HepG2 (cell line): ENCODE results near the gene SIRT7. TPM values are rescaled to one million over a fixed set of nuclear protein-coding genes. Genes with fewer than 3 reads are reported as not detected.

Source experiments
- ATAC-seq: fragments of 200-7000 bp; cut with Tn5 transposase; 3 replicates; pipeline ENCODE4 v1.9.1; 2020; ENCODE audit warnings: mild to moderate bottlenecking, moderate library complexity
- BruUV-seq: library from RNA; stranded (reverse); fragments of 400-500 nt; replicated peaks from 2 replicates; lab custom pipeline; 2021; lab: Mats Ljungman, UMichigan
- CTCF ChIA-PET: fragments of 300-600 bp; formaldehyde crosslinking; extraction: SDS; loops from one replicate; lab custom pipeline; 2021; ENCODE audit warnings: low total read pairs, inconsistent platforms, low intra/inter-chr PET ratio; lab: Yijun Ruan, JAX
- POLR2A ChIA-PET: fragments of 350-600 bp; sonication (Branson Sonifier 250); formaldehyde crosslinking; loops from one replicate; lab custom pipeline; 2020; ENCODE audit warnings: antibody characterized with exemption, inconsistent platforms; lab: Yijun Ruan, JAX
- DNase-seq: peaks from one replicate; pipeline ENCODE4 v3.0.0-alpha.2; 2015; ENCODE audit warnings: low spot score
- FAIRE-seq: peaks from 3 replicates; lab custom pipeline; 2011; peaks lifted over from hg19 to GRCh38; lab: Jason Lieb, UNC
- H2AFZ ChIP-seq: one replicate; pipeline ENCODE4 v1.6.1; 2011; ENCODE audit warnings: low read length, inconsistent platforms
- H3K27ac ChIP-seq: fragments of 300-600 bp; 3 replicates; pipeline ENCODE4 v1.8.0; 2011; ENCODE audit warnings: mixed run types, mild to moderate bottlenecking, mixed read lengths, low read length, inconsistent platforms; ENCODE audit not compliant: insufficient read depth; ENCODE audit errors: extremely low read length
- H3K27me3 ChIP-seq, 2 experiments: fragments of 200-600 bp in 1 of 2; 2 replicates in 1 of 2; 3 replicates in 1 of 2; pipeline versions ENCODE4 v1.6.0 to v1.8.0; 2011; ENCODE audit warnings: low read length in 2 of 2, mild to moderate bottlenecking in 2 of 2, moderate library complexity in 2 of 2, inconsistent platforms in 1 of 2; ENCODE audit not compliant: insufficient read depth in 2 of 2, control insufficient read depth in 1 of 2
- H3K36me3 ChIP-seq, 2 experiments: fragments of 200-600 bp in 1 of 2; replicated peaks in 1 of 2; 2 replicates in 1 of 2; 3 replicates in 1 of 2; pipeline versions ENCODE4 v1.5.1 to v1.8.0; 2011; ENCODE audit warnings: low read length in 2 of 2, inconsistent platforms in 1 of 2; ENCODE audit not compliant: insufficient read depth in 2 of 2, control insufficient read depth in 1 of 2
- H3K4me1 ChIP-seq: 2 replicates; pipeline ENCODE4 v1.5.1; 2012; ENCODE audit warnings: low read length, inconsistent platforms; ENCODE audit not compliant: insufficient read depth
- H3K4me2 ChIP-seq: 2 replicates; pipeline ENCODE4 v1.6.0; 2011; ENCODE audit warnings: low read depth, low read length, inconsistent platforms
- H3K4me3 ChIP-seq, 3 experiments: fragments of 200-600 bp in 1 of 3; sonication (generic), shearing (Covaris generic) in 1 of 3; replicated peaks in 1 of 3; 2 replicates each; pipeline ENCODE4 v1.5.1; 2011 to 2016; ENCODE audit warnings: low read length in 3 of 3, inconsistent platforms in 2 of 3, low read depth in 2 of 3, mild to moderate bottlenecking in 2 of 3, control low read depth in 1 of 3, mixed read lengths in 1 of 3; ENCODE audit not compliant: insufficient read depth in 1 of 3
- H3K79me2 ChIP-seq: one replicate; pipeline ENCODE4 v1.6.1; 2011; ENCODE audit warnings: low read length, inconsistent platforms; ENCODE audit not compliant: insufficient read depth
- H3K9ac ChIP-seq: 2 replicates; pipeline ENCODE4 v1.6.0; 2011; ENCODE audit warnings: mild to moderate bottlenecking, low read depth, low read length, inconsistent platforms; ENCODE audit not compliant: insufficient read depth
- H3K9me3 ChIP-seq: 2 replicates; pipeline ENCODE4 v1.5.1; 2012; ENCODE audit warnings: mild to moderate bottlenecking, low read length
- H4K20me1 ChIP-seq: 2 replicates; pipeline ENCODE4 v1.6.0; 2011; ENCODE audit warnings: inconsistent platforms, mild to moderate bottlenecking, low read length, moderate library complexity; ENCODE audit not compliant: insufficient read depth
- BHLHE40 ChIP-seq: IDR thresholded peaks from 2 replicates; pipeline ENCODE4 v1.6.1; 2011; ENCODE audit warnings: low read length, improper control_type of control experiment
- CREM ChIP-seq, 2 experiments: sonication (generic) in 1 of 2; formaldehyde crosslinking in 1 of 2; IDR thresholded peaks; 2 replicates each; pipeline versions ENCODE4 v1.4.0 to v1.6.1; 2016 to 2020; ENCODE audit warnings: antibody characterized with exemption in 1 of 2, mild to moderate bottlenecking in 1 of 2, missing genetic modification reagents in 1 of 2
- FOXA3 ChIP-seq: IDR thresholded peaks from 2 replicates; pipeline ENCODE4 v1.6.1; 2016; ENCODE audit warnings: missing genetic modification reagents, missing compliant biosample characterization
- FOXP1 ChIP-seq, 2 experiments: fragments of 450-650 bp in 1 of 2; IDR thresholded peaks; 2 replicates each; pipeline ENCODE4 v1.6.1; 2017 to 2018; ENCODE audit warnings: antibody characterized with exemption in 1 of 2
- HDAC6 ChIP-seq: fragments of 200-600 bp; sonication (generic); IDR thresholded peaks from 2 replicates; pipeline ENCODE4 v1.7.0; 2017; ENCODE audit warnings: mild to moderate bottlenecking, antibody characterized with exemption, low read length, low read depth
- HNRNPK ChIP-seq: fragments of 200-400 bp; formaldehyde crosslinking; IDR thresholded peaks from 2 replicates; pipeline ENCODE4 v1.6.1; 2018; ENCODE audit warnings: low read length, low read depth, moderate library complexity, mild to moderate bottlenecking; ENCODE audit not compliant: poor library complexity, severe bottlenecking
- KLF11 ChIP-seq: IDR thresholded peaks from 2 replicates; pipeline ENCODE4 v1.6.1; 2016; ENCODE audit warnings: missing compliant biosample characterization
- PITX1 ChIP-seq: sonication (generic); formaldehyde crosslinking; IDR thresholded peaks from 2 replicates; pipeline ENCODE4 v1.5.1; 2020; ENCODE audit warnings: mild to moderate bottlenecking, missing genetic modification reagents
- PRPF4 ChIP-seq: fragments of 200-400 bp; formaldehyde crosslinking; IDR thresholded peaks from 2 replicates; pipeline ENCODE4 v1.6.1; 2016; ENCODE audit warnings: low read length, low read depth; ENCODE audit not compliant: poor library complexity, severe bottlenecking
- RNF2 ChIP-seq: fragments of 450-650 bp; conservative IDR thresholded peaks from 2 replicates; pipeline ENCODE4 v1.6.1; 2016; ENCODE audit warnings: low read depth
- RNF219 ChIP-seq: sonication (generic); formaldehyde crosslinking; IDR thresholded peaks from 2 replicates; pipeline ENCODE4 v1.5.0; 2020; ENCODE audit warnings: mild to moderate bottlenecking, missing genetic modification reagents
- ZFX ChIP-seq: sonication (generic); formaldehyde crosslinking; IDR thresholded peaks from 2 replicates; pipeline ENCODE4 v1.4.0; 2020; ENCODE audit warnings: mild to moderate bottlenecking, low read depth, missing genetic modification reagents, moderate library complexity
- ZNF792 ChIP-seq: IDR thresholded peaks from 2 replicates; pipeline ENCODE4 v1.6.1; 2016
- WGBS: methylation state at CpG from one replicate; pipeline ENCODE4 v1.1.6; 2017; ENCODE audit warnings: low lambda C conversion rate; 5-methylcytosine and 5-hydroxymethylcytosine counted together
- in situ Hi-C: cut with HindIII; loops from 2 replicates; pipeline ENCODE4 v1.10.0; 2017; ENCODE audit warnings: low pct_unique_long_range_greater_than_20kb; ENCODE audit not compliant: extremely low pct_ligation_motif_present
- intact Hi-C: fragments of 100-400 bp; cut with micrococcal nuclease; formaldehyde crosslinking; loops from one replicate; pipeline ENCODE4 v1.10.0; 2022; ENCODE audit not compliant: unreplicated experiment
- polyA plus RNA-seq, 8 experiments: library from polyadenylated mRNA; depleted of rRNA in 3 of 8; stranded (reverse) in 7 of 8; unstranded in 1 of 8; fragments of >200 nt; fragmentation: Illumina TruSeq in 4 of 8; extraction: Trizol in 4 of 8; gene quantifications; 2 replicates each; pipeline versions ENCODE4 v1.2.1 to v1.2.3, GENCODE V29; 2011 to 2016; ENCODE audit warnings: low read depth in 4 of 8, missing spikeins in 1 of 8, mixed read lengths in 1 of 8; ENCODE audit not compliant: insufficient read depth in 1 of 8
- total RNA-seq, 5 experiments: library from RNA; depleted of rRNA; stranded (reverse); fragments of >200 nt; fragmentation: Illumina TruSeq; extraction: Trizol; gene quantifications; 2 replicates each; pipeline ENCODE4 v1.2.3, GENCODE V29; 2016; ENCODE audit warnings: low read depth in 1 of 5
- TF ChIP-seq, protein P1 (sequence below): sonication (generic); formaldehyde crosslinking; conservative IDR thresholded peaks from 2 replicates; pipeline ENCODE4 v1.8.0; 2022; ENCODE audit warnings: low read depth, missing genetic modification reagents
- TF ChIP-seq, protein P2 (sequence below): sonication (generic); formaldehyde crosslinking; IDR thresholded peaks from 2 replicates; pipeline ENCODE4 v1.4.0; 2020; ENCODE audit warnings: mild to moderate bottlenecking, missing genetic modification reagents
- TF ChIP-seq, protein P3 (sequence below): sonication (generic); formaldehyde crosslinking; IDR thresholded peaks from 2 replicates; pipeline ENCODE4 v1.4.0; 2020; ENCODE audit warnings: mild to moderate bottlenecking, missing genetic modification reagents

The SIRT7 gene
- total and polyA plus RNA-seq, 2 of the 13 experiments (the other 11 are each of a cell fraction or from before 2014, with no cell fraction given): 8.3 to 24.8 TPM

DNA sequence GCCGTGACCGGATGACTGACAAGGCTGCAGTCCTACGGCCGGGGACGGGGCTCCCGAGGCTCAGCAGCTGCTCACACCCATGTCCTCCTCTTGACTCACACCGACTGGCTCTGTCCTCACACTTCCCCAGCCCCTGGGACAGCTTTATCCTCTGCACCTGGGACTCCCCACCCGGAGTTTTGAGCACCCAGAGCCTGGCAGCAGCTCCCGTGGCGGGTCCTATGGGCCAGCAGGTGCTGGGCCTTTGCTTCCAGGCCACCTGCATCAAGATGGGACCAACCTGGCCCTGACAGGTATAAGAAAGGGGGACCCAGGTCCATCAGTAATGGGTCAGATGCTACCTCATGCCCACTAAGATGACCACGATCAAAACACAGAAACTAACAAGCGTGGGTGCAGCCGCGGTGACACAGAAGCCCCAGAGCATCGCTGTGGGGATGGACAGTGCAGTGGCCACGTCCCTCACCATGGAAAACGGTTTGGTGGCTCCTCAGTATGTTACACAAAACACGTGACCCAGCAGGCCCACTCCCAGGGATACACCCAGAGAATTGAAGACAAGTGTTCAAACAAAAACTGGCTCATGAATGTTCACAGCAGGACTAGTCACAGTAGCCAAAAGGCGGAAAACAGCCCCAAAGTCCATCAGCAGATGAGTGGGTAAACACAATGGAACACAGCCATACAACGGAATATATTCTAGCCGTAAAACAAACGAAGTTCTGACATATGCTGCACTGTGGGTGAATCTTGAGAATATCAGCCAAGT lies 46.3 kb upstream of the SIRT7 start:
- ChIA-PET POLR2A (interaction anchor here (0.7 to 7.0 kb wide), 9 partner anchors 13 to 63 kb away, joined by 3 to 406 read pairs (median 10); partner anchors contain the start of genes ASPSCR1, CENPX, LRRC45 and PYCR1), CTCF (interaction anchor here (2.1 kb wide), 1 partner anchor 57 kb away, joined by 5 read pairs; no protein-coding TSS in a partner anchor)
- in situ Hi-C loops: no loop called here
- Histone ChIP-seq H4K20me1 (no peaks in the 10 kb centered on the region), H3K4me3 (peak overlapping the region in 1 of 3 experiments; percentile 1; a peak in 2 of 6 replicates), H3K36me3 (peaks cover under 1 to 2% of the 10 kb centered on the region in 2 experiments; a peak in 2 of 5 replicates), H3K9me3 (no peaks in the 10 kb centered on the region), H3K27ac (peak overlapping the region; percentile 84), H3K4me2 (peak overlapping the region; percentile 63), H3K4me1 (peaks cover 74% of the 10 kb centered on the region), H2AFZ (peak overlapping the region; percentile 30), H3K27me3 (no peaks in the 10 kb centered on the region), H3K9ac (peak overlapping the region; percentile 35), H3K79me2 (peaks cover 36% of the 10 kb centered on the region)
- FAIRE-seq (peak; percentile 68), DNase-seq (peak; percentile 77), ATAC-seq (no peak)
- BruUV-seq: no TSS peak
- WGBS: 54% methylated on average over 20 of the region's 22 CpGs
- intact Hi-C loops: no loop called here
- no peak for TF ChIP-seq RNF219 (CRISPR knock-in tag)
- TF ChIP-seq PRPF4: no peak
- TF ChIP-seq, protein P1, sequence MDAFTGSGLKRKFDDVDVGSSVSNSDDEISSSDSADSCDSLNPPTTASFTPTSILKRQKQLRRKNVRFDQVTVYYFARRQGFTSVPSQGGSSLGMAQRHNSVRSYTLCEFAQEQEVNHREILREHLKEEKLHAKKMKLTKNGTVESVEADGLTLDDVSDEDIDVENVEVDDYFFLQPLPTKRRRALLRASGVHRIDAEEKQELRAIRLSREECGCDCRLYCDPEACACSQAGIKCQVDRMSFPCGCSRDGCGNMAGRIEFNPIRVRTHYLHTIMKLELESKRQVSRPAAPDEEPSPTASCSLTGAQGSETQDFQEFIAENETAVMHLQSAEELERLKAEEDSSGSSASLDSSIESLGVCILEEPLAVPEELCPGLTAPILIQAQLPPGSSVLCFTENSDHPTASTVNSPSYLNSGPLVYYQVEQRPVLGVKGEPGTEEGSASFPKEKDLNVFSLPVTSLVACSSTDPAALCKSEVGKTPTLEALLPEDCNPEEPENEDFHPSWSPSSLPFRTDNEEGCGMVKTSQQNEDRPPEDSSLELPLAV (CRISPR knock-in tag): no peak
- TF ChIP-seq HDAC6: no peak
- TF ChIP-seq BHLHE40: peak; percentile 38; the same call in 1 of the 2 replicates
- peak; percentile 76 for TF ChIP-seq FOXA3 (CRISPR knock-in tag)
- peak; percentile 60 for TF ChIP-seq HNRNPK
- TF ChIP-seq PITX1 (CRISPR knock-in tag): no peak
- peak; percentile 68; the same call in 1 of the 2 replicates for TF ChIP-seq ZNF792
- TF ChIP-seq, protein P2, sequence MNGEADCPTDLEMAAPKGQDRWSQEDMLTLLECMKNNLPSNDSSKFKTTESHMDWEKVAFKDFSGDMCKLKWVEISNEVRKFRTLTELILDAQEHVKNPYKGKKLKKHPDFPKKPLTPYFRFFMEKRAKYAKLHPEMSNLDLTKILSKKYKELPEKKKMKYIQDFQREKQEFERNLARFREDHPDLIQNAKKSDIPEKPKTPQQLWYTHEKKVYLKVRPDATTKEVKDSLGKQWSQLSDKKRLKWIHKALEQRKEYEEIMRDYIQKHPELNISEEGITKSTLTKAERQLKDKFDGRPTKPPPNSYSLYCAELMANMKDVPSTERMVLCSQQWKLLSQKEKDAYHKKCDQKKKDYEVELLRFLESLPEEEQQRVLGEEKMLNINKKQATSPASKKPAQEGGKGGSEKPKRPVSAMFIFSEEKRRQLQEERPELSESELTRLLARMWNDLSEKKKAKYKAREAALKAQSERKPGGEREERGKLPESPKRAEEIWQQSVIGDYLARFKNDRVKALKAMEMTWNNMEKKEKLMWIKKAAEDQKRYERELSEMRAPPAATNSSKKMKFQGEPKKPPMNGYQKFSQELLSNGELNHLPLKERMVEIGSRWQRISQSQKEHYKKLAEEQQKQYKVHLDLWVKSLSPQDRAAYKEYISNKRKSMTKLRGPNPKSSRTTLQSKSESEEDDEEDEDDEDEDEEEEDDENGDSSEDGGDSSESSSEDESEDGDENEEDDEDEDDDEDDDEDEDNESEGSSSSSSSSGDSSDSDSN (CRISPR knock-in tag): peak; percentile 47
- peak; percentile 12; the same call in 1 of the 2 replicates for TF ChIP-seq KLF11 (CRISPR knock-in tag)
- TF ChIP-seq FOXP1 (IDR thresholded peaks at IDR 0.05): no peak
- peak; percentile 73 for TF ChIP-seq FOXP1 (CRISPR knock-in tag; IDR thresholded peaks at IDR 0.05)
- no peak for TF ChIP-seq RNF2
- TF ChIP-seq ZFX: peak; percentile 60
- TF ChIP-seq, protein P3, sequence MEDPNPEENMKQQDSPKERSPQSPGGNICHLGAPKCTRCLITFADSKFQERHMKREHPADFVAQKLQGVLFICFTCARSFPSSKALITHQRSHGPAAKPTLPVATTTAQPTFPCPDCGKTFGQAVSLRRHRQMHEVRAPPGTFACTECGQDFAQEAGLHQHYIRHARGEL (CRISPR knock-in tag): no peak
- TF ChIP-seq CREM (IDR thresholded peaks at IDR 0.05): peak; percentile 27; the same call in 1 of the 2 replicates
- TF ChIP-seq CREM (CRISPR knock-in tag; IDR thresholded peaks at IDR 0.05): no peak
